ENCODE data around the gene FAM98B. TPM values are rescaled to one million over a fixed set of nuclear protein-coding genes. Genes with fewer than 3 reads are reported as not detected.

Gene FAM98B
- total and polyA plus RNA-seq, 9 of the 15 experiments (the other 6 are each of a cell fraction or from before 2014, with no cell fraction given) = 3.1 to 42.0 (median 9.4) TPM

GRCh38 chr15:38438031-38438986 is 15.6 kb upstream of the FAM98B start (continued):
- TF ChIP-seq MAZ (CRISPR knock-in tag; conservative IDR thresholded peaks at IDR 0.05 in 1 of 2, IDR thresholded peaks at IDR 0.05 in 1 of 2) (no peak), ZNF639 (CRISPR knock-in tag; conservative IDR thresholded peaks at IDR 0.05 in 1 of 2, IDR thresholded peaks at IDR 0.05 in 1 of 2) (peak in 1 of 2 experiments; percentile 64; a peak in 1 of 4 replicates), FOXO4 (CRISPR knock-in tag; IDR thresholded peaks at IDR 0.05) (no peak), NFATC3 (IDR thresholded peaks at IDR 0.05) (no peak), ZNF282 (CRISPR knock-in tag; IDR thresholded peaks at IDR 0.05) (no peak), SUPT5H (IDR thresholded peaks at IDR 0.05) (no peak), ZNF707 (CRISPR knock-in tag; conservative IDR thresholded peaks at IDR 0.05) (no peak), ARID1B (IDR thresholded peaks at IDR 0.05) (peak; percentile 93), NCOA1 (IDR thresholded peaks at IDR 0.05; ENCODE audit: low read depth) (peak; percentile 17; the same call in 1 of the 2 replicates), ELF2 (CRISPR knock-in tag; IDR thresholded peaks at IDR 0.05) (no peak), PCBP2 (IDR thresholded peaks at IDR 0.05; ENCODE audit: low read depth, low read length, poor library complexity, severe bottlenecking) (no peak), CBX2 (IDR thresholded peaks at IDR 0.05; ENCODE audit: insufficient read depth, low read length, poor library complexity, severe bottlenecking) (no peak), ZNF274 (IDR thresholded peaks at IDR 0.05; ENCODE audit: borderline replicate concordance, low read depth, low read length) (no peak), MTA1 (IDR thresholded peaks at IDR 0.05; ENCODE audit: borderline replicate concordance) (no peak), ATF2 (CRISPR knock-in tag; IDR thresholded peaks at IDR 0.05) (no peak), RNF2 (IDR thresholded peaks at IDR 0.05) (peak; percentile 43; the same call in 1 of the 2 replicates), MAFK (IDR thresholded peaks at IDR 0.05; ENCODE audit: low read length) (no peak), NFE2L1 (tag; IDR thresholded peaks at IDR 0.05; ENCODE audit: borderline replicate concordance, low read depth) (no peak), CBFA2T3 (IDR thresholded peaks at IDR 0.05) (peak; percentile 89), RBM22 (IDR thresholded peaks at IDR 0.05; ENCODE audit: low read depth, low read length, poor library complexity, severe bottlenecking) (no peak)
- TF ChIP-seq, protein P1, sequence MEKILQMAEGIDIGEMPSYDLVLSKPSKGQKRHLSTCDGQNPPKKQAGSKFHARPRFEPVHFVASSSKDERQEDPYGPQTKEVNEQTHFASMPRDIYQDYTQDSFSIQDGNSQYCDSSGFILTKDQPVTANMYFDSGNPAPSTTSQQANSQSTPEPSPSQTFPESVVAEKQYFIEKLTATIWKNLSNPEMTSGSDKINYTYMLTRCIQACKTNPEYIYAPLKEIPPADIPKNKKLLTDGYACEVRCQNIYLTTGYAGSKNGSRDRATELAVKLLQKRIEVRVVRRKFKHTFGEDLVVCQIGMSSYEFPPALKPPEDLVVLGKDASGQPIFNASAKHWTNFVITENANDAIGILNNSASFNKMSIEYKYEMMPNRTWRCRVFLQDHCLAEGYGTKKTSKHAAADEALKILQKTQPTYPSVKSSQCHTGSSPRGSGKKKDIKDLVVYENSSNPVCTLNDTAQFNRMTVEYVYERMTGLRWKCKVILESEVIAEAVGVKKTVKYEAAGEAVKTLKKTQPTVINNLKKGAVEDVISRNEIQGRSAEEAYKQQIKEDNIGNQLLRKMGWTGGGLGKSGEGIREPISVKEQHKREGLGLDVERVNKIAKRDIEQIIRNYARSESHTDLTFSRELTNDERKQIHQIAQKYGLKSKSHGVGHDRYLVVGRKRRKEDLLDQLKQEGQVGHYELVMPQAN (IDR thresholded peaks at IDR 0.05; ENCODE audit: borderline replicate concordance) = no peak
